NCI-H1694 (cell line): ENCODE results near the gene KANSL3.
"Not testable (repeated sequence)": the region's sequence is repeated elsewhere in the genome, so short reads cannot be mapped to it uniquely, and the experiment has no call there.

Source experiments
- DNase-seq: peaks from one replicate; lab custom pipeline; 2025; lab: John Stamatoyannopoulos, UW

KANSL3 gene

GRCh38 chr2:96557421-96557820, 80.7 kb downstream of the KANSL3 start:
- DNase-seq, result not testable (repeated sequence)

- DNase-seq, result no peak
Observed at GRCh38 chr2:96556441-96557330, 81.4 kb downstream of the KANSL3 start.

GRCh38 chr2:96555146-96555610, 82.9 kb downstream of the KANSL3 start:
- DNase-seq, result no peak

GRCh38 chr2:96554293-96555145, 83.6 kb downstream of the KANSL3 start:
- DNase-seq, result peak; percentile 59

GRCh38 chr2:96553957-96554292, 84.2 kb downstream of the KANSL3 start:
- not testable (repeated sequence) for DNase-seq

GRCh38 chr2:96553176-96553956, 84.7 kb downstream of the KANSL3 start:
- DNase-seq, result no peak

GRCh38 chr2:96552315-96553175, 85.6 kb downstream of the KANSL3 start:
- no peak for DNase-seq

- DNase-seq, result no peak
Observed at GRCh38 chr2:96551605-96552314, 86.4 kb downstream of the KANSL3 start.

GRCh38 chr2:96550787-96551604, 87.1 kb downstream of the KANSL3 start:
- no peak for DNase-seq

GRCh38 chr2:96549967-96550786, 87.9 kb downstream of the KANSL3 start:
- no peak for DNase-seq

GRCh38 chr2:96549466-96549785, 88.7 kb downstream of the KANSL3 start:
- no peak for DNase-seq

- DNase-seq, result no peak
Observed at GRCh38 chr2:96548558-96549465, 89.3 kb downstream of the KANSL3 start.

GRCh38 chr2:96547731-96548171, 90.4 kb downstream of the KANSL3 start:
- no peak for DNase-seq

- no peak for DNase-seq
Observed at GRCh38 chr2:96547203-96547641, 90.9 kb downstream of the KANSL3 start.

- DNase-seq, result no peak
Observed at GRCh38 chr2:96546797-96547196, 91.3 kb downstream of the KANSL3 start.

GRCh38 chr2:96546321-96546720, 91.8 kb downstream of the KANSL3 start:
- DNase-seq, result no peak
